H1 (cell line): ENCODE results near the gene ZFP3.

Experiments
- CREB1 ChIP-seq: IDR thresholded peaks from 2 replicates; pipeline ENCODE4 v1.6.1; 2012; ENCODE audit warnings: inconsistent platforms
- EZH2 ChIP-seq: fragments of 200-600 bp; sonication (generic); IDR thresholded peaks from 2 replicates; pipeline ENCODE4 v1.7.1; 2012; ENCODE audit warnings: low read depth, mild to moderate bottlenecking, moderate library complexity, low read length, inconsistent platforms; ENCODE audit not compliant: severe bottlenecking
- YY1 ChIP-seq: IDR thresholded peaks from 2 replicates; pipeline ENCODE4 v1.6.1; 2011; ENCODE audit warnings: low read depth, mild to moderate bottlenecking, low read length
- TF ChIP-seq, protein P1 (sequence below): IDR thresholded peaks from 2 replicates; pipeline ENCODE4 v1.6.1; 2011; ENCODE audit warnings: low read depth, mild to moderate bottlenecking, low read length; ENCODE audit not compliant: insufficient read depth
- TF ChIP-seq, protein P2 (sequence below), 3 experiments: IDR thresholded peaks; 1 replicate in 2 of 3; 2 replicates in 1 of 3; pipeline versions ENCODE4 v1.5.1 to v1.6.1; 2011; ENCODE audit warnings: low read length in 3 of 3, mild to moderate bottlenecking in 3 of 3, inconsistent platforms in 2 of 3, low read depth in 1 of 3, moderate library complexity in 1 of 3; ENCODE audit not compliant: insufficient read depth in 1 of 3; ENCODE audit errors: control extremely low read depth in 1 of 3

DNA sequence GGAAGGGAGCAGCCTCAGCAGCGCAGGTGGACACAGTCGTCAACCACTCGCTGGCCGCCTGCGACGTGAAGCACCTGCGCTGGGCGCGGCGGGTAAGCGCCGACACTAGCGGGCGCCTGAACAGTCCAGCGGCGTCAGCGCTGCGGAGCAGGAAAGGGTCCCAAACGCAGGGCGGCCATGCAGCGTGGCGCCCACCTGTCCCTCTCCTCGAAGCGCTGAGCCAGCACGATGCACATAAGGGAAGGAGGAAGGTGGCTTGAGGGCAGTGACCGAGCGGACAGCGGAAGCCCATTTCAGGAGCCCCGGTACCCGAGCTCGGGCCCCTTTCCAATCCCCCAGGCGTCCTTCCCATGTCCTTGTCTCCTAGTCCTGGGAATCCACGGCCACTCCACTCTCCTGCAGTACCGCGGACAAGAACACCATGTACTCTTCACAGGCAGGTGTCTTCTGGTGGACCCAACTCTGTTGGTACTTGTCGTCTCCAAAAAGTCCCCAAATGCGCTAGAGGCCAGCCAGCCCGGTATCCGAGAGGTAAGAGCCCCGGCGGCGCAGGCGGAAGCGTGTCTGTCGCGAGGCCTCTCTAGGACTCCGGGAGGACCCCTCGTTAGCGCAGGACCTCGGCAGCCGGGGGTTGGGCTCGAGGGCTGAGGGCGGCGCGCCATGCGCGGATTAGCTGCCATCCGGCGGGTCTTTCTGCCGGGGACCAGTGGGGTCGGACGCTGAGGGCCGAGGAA, 19.0 kb downstream of the ZFP3 start:
- TF ChIP-seq, protein P1, sequence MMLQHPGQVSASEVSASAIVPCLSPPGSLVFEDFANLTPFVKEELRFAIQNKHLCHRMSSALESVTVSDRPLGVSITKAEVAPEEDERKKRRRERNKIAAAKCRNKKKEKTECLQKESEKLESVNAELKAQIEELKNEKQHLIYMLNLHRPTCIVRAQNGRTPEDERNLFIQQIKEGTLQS = no peak
- TF ChIP-seq, protein P2, sequence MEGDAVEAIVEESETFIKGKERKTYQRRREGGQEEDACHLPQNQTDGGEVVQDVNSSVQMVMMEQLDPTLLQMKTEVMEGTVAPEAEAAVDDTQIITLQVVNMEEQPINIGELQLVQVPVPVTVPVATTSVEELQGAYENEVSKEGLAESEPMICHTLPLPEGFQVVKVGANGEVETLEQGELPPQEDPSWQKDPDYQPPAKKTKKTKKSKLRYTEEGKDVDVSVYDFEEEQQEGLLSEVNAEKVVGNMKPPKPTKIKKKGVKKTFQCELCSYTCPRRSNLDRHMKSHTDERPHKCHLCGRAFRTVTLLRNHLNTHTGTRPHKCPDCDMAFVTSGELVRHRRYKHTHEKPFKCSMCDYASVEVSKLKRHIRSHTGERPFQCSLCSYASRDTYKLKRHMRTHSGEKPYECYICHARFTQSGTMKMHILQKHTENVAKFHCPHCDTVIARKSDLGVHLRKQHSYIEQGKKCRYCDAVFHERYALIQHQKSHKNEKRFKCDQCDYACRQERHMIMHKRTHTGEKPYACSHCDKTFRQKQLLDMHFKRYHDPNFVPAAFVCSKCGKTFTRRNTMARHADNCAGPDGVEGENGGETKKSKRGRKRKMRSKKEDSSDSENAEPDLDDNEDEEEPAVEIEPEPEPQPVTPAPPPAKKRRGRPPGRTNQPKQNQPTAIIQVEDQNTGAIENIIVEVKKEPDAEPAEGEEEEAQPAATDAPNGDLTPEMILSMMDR (IDR thresholded peaks at IDR 0.05; ENCODE audit: control extremely low read depth in 1 of 3, insufficient read depth in 1 of 3, low read depth in 1 of 3, low read length in 3 of 3) = no peak
- TF ChIP-seq YY1 = peak; percentile 10; the same call in 1 of the 2 replicates
- TF ChIP-seq CREB1 = peak; percentile 76
- no peak for TF ChIP-seq EZH2
